Inflammatory macrophage (primary cell): ENCODE data around the gene MAEA.
A peak's percentile ranks its signal among the peaks of the same experiment; 100 is the strongest.

Experiments used
- DNase-seq, 2 donors: peaks; one replicate each; pipeline ENCODE4 v3.0.0-alpha.2; 2020 to 2022

The MAEA gene

GRCh38 chr4:1300466-1301455, 11.1 kb downstream of the MAEA start:
- peak; percentile 99 for DNase-seq

DNA sequence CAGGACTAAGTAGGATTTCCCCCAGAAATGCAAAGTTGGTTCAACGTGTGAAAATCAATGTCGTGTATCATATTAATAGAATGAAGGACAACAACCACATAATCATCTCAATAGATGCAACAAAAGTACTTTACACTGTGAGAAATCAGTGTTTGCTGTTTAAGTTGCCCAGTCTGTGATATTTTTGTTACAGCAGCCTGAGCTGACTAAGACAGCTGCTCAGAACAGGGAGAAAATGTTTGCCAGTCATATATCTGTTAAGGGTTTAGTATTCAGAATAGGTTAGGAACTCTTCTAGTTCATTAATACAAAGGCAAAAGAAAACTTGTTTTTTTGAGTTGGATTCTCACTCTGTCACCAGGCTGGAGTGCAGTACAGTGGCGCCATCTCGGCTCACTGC, 12.5 kb downstream of the MAEA start:
- no peak for DNase-seq

GRCh38 chr4:1305261-1305711, 15.6 kb downstream of the MAEA start:
- no peak for DNase-seq

- no peak for DNase-seq
Measured at GRCh38 chr4:1305781-1306455, 16.2 kb downstream of the MAEA start.

DNA sequence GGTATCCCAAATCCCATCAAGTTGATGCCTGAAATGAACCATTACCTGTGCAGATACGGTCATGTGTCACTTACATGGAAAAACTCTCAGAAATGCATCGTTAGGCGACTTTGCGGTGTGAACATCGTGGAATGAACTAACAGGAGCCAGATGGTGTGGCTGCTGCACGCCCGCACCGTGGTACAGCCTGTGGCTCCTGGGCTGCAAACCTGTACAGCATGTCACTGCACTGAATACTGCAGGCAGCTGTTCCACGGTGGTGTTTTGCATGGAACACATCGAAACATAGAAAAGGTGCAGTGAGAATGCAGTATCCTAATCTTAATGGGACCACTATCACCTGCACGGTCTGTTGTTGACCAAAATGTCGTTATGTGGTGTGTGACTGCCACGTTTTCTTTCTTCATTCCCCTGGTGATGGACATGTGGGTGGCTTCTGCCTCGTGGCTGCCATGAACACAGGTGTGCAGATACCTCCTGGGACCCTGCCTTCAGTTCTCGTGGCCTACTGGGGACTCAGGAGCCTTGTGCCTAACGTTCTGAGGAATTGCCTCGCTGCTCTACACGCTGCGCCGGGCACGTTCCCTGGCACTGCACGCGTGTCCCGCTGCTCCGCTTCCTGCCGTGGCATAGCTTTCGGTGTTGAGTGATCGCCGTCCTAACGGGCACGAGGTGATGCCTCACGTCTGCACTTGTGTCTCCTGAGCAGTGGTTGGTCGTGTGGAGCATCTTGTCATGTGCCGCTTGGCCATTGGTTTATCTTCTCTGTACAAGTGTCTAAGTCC, 18.5 kb downstream of the MAEA start:
- DNase-seq = no peak

DNA sequence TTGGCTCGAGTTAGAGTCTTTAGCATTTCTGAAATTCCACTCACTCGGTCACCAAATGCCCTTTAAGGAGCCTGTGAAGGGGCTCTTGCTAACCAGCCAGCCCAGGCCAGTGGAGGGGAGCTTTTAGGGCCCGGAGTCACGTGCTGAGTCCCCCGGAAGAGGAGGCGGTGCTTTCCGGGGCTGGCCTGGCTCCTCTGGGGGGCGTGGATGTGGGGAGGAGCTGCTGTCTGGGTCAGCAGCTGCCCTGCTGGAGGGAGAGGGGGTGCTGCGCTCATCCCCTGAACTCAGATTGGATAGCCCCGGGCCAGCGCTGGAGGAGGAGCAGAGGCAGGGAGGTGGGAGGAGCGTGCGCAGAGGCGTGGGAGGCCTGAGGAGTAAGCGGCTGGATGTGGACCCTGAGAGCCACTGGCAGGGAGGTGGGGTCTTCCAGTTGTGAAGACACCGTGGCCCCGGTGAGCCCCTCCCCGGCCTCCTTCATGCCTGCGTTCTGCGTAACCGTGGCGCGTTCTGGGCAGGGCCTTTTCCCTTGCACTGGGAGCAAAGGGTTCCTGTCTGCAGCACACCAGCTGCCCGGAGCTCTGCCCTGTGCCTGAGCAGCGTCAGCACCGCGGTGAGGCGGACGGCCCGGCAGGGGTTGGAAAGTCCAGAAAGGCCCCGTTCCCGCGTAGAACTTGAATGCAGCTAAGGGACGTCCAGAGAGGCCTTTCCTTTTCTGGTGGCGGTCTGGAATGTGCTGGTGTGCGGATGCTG, 19.7 kb downstream of the MAEA start:
- DNase-seq = peak; percentile 32 to 40

GRCh38 chr4:1310031-1310795, 20.5 kb downstream of the MAEA start:
- no peak for DNase-seq

- DNase-seq = no peak
Measured at GRCh38 chr4:1310796-1311631, 21.3 kb downstream of the MAEA start.

- DNase-seq = no peak
Measured at GRCh38 chr4:1312821-1313640, 23.3 kb downstream of the MAEA start.

GRCh38 chr4:1315306-1315705, 25.6 kb downstream of the MAEA start:
- no peak for DNase-seq

DNA sequence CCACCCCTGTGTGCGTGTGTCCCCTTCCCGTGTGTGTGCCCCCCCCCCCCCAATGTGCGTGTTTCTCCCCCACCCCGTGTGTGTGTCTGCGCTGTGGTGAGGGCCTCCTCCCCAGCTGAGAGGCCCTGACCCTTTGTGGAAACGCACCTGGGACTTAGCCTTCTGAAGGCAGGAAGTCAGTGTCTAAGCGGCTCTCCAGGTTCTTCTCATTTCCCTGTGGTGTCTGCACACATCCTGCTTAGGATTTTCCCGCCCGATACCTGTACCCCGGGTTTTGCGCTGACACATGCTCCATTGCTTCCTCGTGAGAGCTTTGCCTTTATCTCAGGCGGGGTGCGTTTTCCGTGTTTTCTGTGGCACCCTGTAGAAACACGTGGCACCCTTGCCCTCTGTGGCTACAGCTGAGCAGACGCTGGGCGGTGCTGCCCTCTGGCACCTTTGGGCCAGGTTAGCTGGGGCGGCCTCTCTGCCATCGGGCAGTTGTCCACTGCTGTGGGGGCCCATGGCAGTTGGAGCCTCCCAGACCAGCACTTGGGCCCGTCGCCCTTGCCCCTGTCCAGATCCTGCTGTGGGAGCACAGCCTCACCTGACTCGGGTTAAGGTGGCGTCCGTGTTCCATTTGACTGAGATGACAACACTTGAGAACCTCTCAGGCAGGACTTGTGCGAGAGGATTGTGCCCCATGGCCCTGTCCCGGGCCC, 26.3 kb downstream of the MAEA start:
- DNase-seq = no peak

GRCh38 chr4:1316537-1317168, 27.0 kb downstream of the MAEA start:
- no peak for DNase-seq

DNA sequence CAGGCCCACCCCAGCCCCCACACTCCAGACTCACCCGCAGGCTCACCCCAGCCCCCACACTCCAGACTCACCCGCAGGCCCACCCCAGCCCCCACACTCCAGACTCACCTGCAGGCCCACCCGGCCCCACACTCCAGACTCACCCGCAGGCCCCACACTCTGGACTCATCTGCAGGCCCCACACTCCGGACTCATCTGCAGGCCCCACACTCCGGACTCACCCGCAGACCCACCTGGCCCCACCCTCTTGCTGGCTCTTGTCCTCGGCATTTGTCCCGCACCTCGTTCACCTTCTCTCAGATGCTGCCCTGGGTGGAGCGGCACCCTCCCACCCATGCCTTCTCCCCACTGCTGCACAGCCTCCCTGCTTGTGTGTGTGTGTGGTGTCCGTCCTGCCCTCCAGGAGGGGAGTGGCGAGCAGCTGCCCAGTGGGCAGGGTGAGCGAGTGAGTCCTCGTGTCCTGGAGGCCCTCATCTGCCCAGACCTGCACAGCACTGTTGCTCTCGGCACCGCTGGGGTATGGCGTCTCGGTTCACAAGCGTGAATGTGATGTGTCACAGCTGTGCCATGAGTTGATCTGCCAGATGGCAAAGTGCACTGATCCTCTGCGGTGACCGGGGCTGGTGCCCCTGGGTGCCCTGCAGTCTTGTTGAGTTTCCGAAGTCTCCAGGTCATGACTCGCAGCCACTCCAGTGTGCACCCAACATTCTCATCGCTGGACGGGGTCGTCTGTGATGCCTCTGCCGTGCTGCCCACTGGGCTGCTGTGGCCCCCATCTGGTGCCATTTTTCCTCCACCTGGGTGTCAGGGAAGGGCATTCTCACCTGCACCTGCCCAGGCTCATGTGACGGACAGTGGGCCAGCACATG, 27.7 kb downstream of the MAEA start:
- DNase-seq = no peak

GRCh38 chr4:1318046-1318375, 28.3 kb downstream of the MAEA start:
- DNase-seq = no peak

DNA sequence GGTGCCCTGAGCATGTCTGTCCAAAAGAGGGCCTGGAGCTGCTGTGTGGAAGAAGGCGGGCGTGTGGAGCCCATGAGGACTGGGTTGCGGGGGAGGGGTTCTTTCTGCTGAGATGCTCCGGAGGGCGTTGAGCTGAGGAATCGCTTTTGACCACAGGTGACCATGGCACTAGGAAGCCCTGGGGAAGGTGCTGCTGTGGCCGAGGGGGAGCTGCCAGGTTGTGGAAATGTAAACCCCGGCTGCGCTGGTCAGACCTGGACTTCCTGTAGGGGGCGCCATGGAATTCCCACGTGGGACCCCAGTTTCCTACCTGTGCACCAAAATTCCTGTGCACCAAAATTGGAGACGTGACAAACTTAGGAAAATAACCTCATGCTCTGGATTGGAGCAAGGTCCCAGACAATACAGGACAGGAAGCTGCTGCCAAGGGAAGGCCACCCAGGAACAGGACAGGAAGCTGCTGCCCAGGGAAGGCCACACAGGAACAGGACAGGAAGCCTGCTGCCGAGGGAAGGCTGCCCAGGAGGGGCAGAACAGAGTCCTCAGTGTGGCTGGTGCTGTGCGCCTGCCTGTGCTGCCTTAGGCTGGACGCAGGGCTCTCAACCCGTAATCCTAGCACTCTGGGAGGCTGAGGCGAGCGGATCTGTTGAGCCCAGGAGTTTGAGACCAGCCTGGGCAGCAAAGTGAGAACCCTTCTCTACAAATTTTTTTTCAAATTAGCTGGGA, 29.0 kb downstream of the MAEA start:
- DNase-seq = no peak

DNA sequence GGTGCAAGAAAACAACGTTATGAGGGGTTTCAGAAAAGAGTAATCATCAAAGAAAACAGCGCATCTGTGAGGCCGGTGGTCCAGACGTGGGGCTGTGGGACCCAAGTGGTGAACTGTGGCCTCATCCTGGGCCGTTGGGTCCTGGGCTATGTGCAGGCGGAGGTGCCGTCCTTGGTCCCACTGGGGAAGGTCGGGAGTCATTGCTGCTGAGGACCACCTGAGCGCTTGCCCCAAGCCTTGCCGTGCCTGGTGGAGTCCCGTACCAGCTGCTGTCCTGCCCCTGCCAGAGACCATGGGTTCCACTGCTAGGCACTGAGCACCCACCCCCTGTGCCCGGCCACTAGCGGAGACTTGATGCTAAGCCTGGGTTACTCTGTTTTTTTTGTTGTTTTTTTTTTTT, 31.8 kb downstream of the MAEA start:
- DNase-seq = no peak
